SW480 (cell line): ENCODE data around the gene BCL2.

Experiments
- DNase-seq: peaks from one replicate; pipeline ENCODE4 v3.0.0-alpha.2; 2016; ENCODE audit warnings: low spot score

Gene BCL2

DNA sequence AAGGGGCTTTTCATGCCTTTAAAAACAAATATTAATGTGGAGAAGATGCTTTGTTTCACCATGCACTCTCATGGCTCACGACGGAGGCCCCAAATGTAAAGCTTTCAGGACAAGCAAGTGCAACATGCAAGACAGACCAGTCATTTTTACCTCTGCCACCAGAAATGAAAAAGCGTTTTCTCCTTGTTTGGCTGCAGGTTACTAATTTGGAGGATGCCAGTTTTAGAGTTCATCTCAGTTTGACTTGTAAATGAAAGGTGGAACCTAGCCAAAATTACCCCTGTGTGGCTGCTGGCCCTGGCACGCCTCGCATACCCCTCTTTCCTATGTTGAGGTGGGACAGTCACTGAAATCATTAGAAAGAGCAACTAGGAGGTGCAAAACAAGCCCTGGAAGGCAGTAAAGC, 138.6 kb downstream of the BCL2 start:
- DNase-seq, result no peak

GRCh38 chr18:63180321-63180720, 139.2 kb downstream of the BCL2 start:
- DNase-seq, result no peak

- DNase-seq, result no peak
Measured at GRCh38 chr18:63179422-63179821, 140.1 kb downstream of the BCL2 start.

- no peak for DNase-seq
Measured at GRCh38 chr18:63178971-63179370, 140.6 kb downstream of the BCL2 start.

DNA sequence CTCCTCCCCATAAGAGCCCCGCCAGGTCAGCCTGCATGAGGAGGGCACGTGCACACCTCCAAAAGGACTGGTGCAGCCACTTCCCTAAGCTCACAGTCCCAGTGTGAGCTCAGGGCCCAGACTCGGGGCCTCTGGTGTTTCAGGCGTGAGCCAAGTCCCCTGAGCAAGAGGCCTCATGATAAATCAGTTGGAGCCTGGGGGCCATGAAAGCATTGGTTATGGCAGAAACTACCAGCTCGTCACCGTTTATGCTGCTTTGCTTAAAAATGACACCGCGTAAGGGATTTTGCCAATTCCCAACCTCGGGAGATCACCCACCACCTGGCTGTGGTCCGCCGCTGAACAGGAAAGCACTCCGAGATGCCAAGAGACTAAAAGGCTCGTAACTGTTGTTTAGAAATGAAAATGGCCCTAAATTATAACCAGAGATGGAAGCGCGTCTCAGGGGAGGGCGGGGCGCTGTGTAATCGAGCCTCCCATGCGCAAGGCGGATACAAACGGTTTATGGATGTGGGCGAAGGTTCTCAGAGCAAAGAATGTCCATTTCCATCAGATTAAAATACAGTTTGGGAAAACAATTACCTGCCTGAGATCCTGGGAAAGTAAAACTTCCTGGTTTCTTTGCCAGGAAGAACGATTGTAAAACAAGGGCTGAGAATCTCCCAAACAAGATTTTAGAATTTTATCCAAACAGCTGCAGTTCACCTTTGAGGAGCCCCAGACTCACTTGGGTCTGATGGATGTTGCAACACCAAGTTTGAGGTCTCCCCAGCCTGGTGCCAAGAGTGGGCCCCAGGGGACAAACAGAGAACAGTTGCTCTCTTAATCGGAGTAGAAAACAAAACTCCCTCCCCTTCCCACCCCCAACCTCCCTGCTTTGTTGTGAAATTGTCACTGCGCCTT, 141.4 kb downstream of the BCL2 start:
- no peak for DNase-seq

DNA sequence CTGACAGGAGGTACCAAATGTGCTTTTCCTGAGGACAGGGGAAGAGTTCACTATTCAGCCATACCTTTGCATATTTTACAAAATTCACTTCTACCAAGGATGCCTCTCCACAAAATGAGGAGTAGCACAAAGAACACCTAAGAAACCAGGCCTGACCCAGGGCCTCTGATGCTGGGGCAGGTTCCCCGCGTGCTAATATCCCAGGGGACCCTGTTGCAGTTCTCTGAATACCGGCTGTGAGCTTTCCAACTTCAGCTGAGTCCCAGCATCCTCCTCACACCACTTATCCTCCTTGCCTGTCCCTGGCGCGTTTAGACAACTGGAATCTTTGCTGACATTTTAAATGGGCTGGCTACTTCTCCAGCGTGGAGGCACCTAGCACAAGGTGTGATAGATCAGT, 142.3 kb downstream of the BCL2 start:
- no peak for DNase-seq

- DNase-seq, result no peak
Measured at GRCh38 chr18:63175264-63175663, 144.3 kb downstream of the BCL2 start.

- no peak for DNase-seq
Measured at GRCh38 chr18:63173983-63174382, 145.6 kb downstream of the BCL2 start.

DNA sequence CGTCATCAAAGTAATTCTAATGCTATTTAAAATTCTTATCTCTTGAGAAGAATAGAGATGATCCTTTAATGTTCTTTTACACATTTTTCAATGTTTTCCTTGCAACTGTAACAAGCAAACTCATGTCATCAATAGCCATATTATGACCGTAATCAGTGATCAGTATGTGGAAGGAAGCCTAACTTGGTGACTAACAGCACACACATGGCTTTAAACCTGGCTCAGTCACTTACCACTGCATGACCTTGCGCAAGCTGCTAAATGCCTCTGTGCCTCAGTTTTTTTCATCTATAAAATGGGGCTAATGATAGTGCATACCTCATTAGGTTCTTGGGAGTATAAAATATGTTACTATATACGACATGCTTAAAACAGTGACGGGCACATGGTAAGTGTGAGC, 149.7 kb downstream of the BCL2 start:
- no peak for DNase-seq

DNA sequence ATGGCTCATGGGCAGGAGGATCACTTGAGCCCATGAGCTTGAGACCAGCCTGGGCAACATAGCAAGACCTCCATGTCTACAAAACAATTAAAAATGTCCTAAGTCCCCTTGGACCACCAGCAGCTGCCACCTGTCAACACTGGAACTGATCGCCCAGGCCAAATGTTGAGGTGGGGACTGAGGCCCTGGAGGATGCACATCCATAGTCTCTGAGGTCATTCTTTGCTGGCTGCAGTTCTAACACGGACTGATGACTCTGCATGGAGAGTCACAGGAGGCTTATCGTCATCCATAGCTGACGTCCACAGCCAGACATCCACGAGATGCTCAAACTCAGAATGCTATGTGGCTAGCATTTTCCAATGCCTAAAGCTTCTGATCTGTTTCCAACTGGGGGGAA, 151.3 kb downstream of the BCL2 start:
- no peak for DNase-seq

DNA sequence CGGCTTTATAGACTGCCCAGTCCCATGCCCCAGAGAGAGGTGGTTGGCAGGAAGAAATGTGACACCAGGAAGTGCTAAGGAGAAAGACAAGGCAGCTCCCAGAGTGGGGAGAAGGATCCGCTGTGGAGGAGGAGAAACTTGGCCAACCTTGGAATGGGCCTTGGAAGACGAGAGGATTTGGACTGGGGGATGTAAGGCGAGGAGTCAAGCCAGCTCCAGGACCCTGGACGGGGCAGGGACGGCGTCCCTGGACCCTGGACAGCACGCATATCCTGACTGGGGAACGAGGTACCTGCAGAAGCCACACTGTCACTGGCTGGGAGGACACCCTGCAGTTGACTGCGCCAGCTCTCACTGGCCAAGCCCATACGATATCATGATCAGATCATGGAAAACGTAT, 153.4 kb downstream of the BCL2 start:
- no peak for DNase-seq

GRCh38 chr18:63164396-63164795, 155.2 kb downstream of the BCL2 start:
- DNase-seq, result no peak

DNA sequence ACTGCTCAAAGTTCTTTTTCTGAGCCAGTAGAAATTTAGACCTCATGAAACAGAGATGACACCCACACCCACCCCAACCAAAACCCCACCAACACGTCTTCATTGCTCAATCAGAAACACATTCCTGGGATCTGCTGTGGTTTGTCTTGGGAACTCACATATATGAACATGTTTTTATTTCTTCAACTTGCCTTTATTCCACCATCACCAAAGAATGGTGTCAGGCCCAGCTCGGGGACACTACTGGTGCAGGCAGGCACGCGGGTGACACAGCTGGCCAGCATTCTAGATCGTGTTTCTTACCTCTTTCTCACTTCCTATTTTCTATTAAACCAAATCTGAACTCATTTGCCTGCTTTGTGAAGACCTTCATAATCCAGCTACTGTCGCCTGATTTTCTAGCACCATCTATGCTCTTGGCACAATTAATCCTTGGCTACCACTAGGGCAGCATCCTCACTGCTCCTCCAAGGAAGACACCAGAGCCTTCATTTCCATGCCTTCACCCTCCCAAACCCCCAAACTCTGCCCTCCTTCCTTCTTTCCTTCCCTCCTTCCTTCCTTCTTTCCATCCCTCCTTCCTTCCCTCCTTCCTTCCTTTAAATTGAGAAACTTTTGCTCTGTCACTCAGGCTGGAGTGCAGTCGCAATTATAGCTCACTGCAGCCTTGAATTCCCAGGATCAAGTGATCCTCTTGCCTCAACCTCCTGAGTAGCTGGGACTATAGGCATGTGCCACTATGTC, 157.1 kb downstream of the BCL2 start:
- DNase-seq, result no peak

GRCh38 chr18:63161761-63162195, 157.8 kb downstream of the BCL2 start:
- peak; percentile 76 for DNase-seq

GRCh38 chr18:63161032-63161760, 158.4 kb downstream of the BCL2 start:
- no peak for DNase-seq

- DNase-seq, result no peak
Measured at GRCh38 chr18:63160172-63160995, 159.2 kb downstream of the BCL2 start.

DNA sequence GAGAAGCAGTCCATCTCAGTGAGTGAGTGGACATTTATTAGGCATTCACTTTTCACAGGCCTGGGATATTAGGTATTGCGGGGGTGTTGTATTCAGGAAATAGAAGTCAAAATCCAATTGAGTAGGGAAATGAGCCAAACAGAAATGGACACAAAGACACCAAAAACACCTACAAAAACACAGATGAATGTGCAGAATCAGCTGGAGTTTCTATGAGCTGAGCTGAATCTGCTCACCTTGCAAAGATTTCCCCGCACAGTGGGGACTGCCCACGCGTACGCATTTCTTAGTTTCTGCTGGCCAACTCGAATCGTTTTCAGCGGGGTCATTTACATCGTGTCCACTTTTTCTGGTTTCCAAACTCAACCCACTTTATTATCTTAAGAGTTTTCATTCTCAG, 160.0 kb downstream of the BCL2 start:
- no peak for DNase-seq

DNA sequence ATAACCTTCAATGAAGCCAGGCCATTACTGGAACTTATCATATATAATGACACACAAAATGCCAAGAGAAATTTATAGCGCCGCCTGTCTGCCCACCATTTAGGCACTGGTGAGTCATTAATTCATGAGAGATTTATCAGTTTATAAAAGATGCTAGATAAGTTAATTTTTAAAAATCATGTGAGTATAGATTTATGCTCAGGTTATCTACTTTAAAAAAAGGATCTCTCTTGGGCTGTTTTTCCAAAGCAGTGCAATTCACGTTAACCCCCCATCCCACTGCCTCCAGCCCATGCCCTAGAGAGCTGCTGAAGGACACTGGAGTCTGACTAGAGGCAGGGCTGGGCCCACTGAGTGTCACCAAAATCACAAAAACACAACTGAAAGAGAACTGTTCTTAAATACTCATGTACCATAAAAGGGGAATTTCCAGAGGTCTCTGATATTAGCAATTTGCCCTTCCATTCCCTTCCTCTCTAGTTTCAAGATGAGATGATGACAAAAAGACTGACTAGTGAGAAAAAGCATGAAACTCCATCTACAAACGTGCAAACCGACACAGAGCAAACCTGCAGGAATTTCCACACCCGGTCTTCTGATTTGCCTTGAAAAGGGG, 160.8 kb downstream of the BCL2 start:
- no peak for DNase-seq

GRCh38 chr18:63158012-63158631, 161.4 kb downstream of the BCL2 start:
- DNase-seq, result no peak

- no peak for DNase-seq
Measured at GRCh38 chr18:63157293-63158011, 162.1 kb downstream of the BCL2 start.
